GM18505 (cell line): ENCODE measurements around the gene GADD45GIP1.
A peak's percentile ranks its signal among the peaks of the same experiment; 100 is the strongest.
"Not testable (repeated sequence)": the region's sequence is repeated elsewhere in the genome, so short reads cannot be mapped to it uniquely, and the experiment has no call there.

ENCODE experiments used
- ATAC-seq: cut with Tn5 transposase; IDR thresholded peaks from one replicate; pipeline ENCODE4 v1.9.1; 2021; ENCODE audit not compliant: unreplicated experiment
- POLR2A ChIP-seq: IDR thresholded peaks from 4 replicates; pipeline ENCODE4 v1.6.1; 2011; ENCODE audit warnings: borderline replicate concordance; ENCODE audit not compliant: insufficient read depth, insufficient read length; ENCODE audit errors: extremely low read depth

GADD45GIP1 gene

GRCh38 chr19:12937093-12937926 is 19.7 kb downstream of the GADD45GIP1 start:
- TF ChIP-seq POLR2A, result no peak
- no peak for ATAC-seq

GRCh38 chr19:12936582-12936981 is 20.4 kb downstream of the GADD45GIP1 start:
- TF ChIP-seq POLR2A, result no peak
- no peak for ATAC-seq

- ATAC-seq, result no peak
- TF ChIP-seq POLR2A, result no peak
Observed at GRCh38 chr19:12935071-12935470, 22.0 kb downstream of the GADD45GIP1 start.

GRCh38 chr19:12933287-12934072 is 23.5 kb downstream of the GADD45GIP1 start, which contains the start of gene FARSA:
FARSA (minus strand) TSS chr19:12933711; CDS start chr19:12933696, 15 bp downstream.
- peak; percentile 95 for TF ChIP-seq POLR2A
- ATAC-seq, result no peak

GRCh38 chr19:12932392-12933286 is 24.4 kb downstream of the GADD45GIP1 start:
- ATAC-seq, result no peak
- no peak for TF ChIP-seq POLR2A

GRCh38 chr19:12930002-12930645 is 26.9 kb downstream of the GADD45GIP1 start:
- ATAC-seq, result no peak
- no peak for TF ChIP-seq POLR2A

GRCh38 chr19:12924621-12925310 is 32.3 kb downstream of the GADD45GIP1 start:
- no peak for TF ChIP-seq POLR2A
- ATAC-seq, result no peak

GRCh38 chr19:12922959-12923358 is 34.1 kb downstream of the GADD45GIP1 start:
- no peak for ATAC-seq
- TF ChIP-seq POLR2A, result no peak

- no peak for TF ChIP-seq POLR2A
- no peak for ATAC-seq
Observed at GRCh38 chr19:12921047-12921446, 36.0 kb downstream of the GADD45GIP1 start.

GRCh38 chr19:12918253-12918652 is 38.8 kb downstream of the GADD45GIP1 start:
- no peak for TF ChIP-seq POLR2A
- ATAC-seq, result no peak

GRCh38 chr19:12915860-12916259 is 41.2 kb downstream of the GADD45GIP1 start:
- ATAC-seq, result not testable (repeated sequence)
